ENCODE measurements around the gene LRRC74A.

LRRC74A gene

DNA sequence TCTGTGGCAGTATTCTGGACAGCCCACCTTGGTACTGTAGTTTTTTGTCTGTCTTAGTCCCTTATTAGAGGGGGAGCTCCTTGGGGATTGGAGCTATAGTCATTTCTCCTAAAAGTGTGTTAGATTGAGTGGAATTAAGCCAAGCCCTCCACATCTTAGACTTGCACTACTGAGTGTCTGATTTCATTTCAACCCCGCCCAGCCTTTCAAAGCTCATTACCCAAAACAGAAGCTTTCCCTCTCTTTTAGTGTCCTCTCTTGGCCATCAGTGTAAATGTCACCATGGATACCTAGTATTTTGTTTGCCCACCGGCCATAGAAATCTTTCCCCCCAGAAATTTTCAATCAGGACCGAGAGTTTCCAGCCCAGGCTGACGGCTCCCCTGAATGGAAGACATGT is 74.5 kb downstream of the LRRC74A start:
- DNase-seq, result no peak

DNA sequence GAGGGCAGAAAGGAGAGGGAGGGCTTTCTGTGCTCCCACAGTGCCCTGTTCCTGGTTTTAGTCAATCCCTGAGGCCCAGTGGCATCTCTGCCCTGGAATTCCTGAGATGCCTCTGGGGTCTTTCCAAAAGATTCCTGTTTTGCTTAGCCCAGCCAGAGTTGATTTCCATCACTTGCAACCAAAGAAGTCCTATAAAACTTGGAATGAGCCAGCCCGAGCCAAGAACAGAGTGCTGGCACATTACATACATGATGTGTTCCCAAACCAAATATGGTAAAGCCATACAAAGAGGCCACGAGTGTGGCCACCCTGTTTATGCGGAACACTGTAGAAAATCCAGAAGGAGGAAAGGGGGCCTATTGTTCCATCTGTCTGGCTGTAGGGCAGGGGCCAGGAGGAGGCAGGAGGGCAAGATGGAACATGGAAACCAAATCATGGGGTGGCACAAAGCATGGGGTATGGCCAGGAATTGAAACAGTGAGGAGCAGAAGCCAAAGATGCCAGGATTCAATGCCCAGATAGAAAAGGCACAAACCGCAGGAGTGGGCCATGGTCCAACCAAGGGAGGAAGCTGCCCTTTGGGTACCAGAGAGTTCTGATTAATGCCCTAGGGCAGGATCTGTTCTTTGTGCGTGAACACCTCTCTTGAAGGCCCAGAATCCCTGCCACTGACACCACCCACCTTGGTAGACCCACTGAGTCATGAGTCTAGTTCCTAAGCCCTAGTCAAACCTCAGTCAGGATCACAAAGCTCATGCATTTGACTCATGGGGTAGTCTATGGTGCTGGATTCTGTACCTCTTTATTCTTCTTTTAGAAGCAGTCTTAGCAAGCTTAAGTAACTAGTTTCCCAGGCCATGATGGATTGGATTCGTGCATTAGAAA is 75.2 kb downstream of the LRRC74A start:
- DNase-seq, result no peak

DNA sequence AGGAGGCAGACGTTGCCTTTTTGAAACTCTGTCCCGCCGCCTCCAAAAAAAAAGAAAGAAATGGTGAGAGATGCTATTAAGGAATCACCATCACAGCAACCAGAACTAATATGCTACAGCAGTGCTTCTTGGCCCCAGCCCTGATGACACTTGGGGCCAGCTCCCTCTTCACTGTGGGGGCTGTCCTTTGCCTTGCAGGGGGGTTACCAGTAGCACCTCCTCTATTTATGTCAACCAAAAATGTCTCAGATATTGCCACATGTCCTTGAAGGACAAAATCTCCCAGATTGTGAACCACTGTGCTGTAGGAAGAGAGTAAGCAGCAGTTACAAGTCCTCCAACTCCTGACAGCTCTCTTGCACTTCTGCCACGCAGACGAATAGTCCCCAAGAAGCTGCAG is 76.4 kb downstream of the LRRC74A start:
- DNase-seq, result no peak

GRCh38 chr14:76904100-76904739 is 78.0 kb downstream of the LRRC74A start:
- DNase-seq, result no peak

GRCh38 chr14:76904740-76905569 is 78.7 kb downstream of the LRRC74A start:
- no peak for DNase-seq

GRCh38 chr14:76908834-76909233 is 82.6 kb downstream of the LRRC74A start:
- DNase-seq, result no peak

- no peak for DNase-seq
Observed at GRCh38 chr14:76909266-76909665, 83.1 kb downstream of the LRRC74A start.

DNA sequence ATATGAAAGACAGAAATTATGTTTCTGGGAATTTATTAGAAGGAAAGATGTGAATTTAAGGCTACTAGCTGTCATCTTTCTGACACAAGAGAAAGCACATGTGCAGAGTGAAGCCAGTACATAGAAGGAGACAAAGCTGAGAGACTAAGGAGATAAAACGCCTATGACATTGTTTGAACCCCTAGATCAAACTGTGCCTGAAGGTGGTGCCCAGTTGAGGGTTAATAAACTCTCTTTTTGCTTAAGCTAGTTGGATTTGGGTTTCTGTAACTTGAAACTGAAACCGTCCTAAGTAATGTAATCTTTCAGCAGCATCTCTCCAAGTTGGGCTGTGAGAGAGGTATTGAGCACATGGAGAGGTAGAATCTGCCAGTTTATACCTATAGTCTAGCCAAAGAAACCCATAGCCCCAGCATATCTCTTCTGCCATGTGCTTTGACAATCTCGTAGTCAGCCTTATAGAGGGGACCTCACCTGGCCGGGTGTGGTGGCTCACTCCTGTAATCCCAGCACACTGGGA is 84.2 kb downstream of the LRRC74A start:
- DNase-seq, result no peak

DNA sequence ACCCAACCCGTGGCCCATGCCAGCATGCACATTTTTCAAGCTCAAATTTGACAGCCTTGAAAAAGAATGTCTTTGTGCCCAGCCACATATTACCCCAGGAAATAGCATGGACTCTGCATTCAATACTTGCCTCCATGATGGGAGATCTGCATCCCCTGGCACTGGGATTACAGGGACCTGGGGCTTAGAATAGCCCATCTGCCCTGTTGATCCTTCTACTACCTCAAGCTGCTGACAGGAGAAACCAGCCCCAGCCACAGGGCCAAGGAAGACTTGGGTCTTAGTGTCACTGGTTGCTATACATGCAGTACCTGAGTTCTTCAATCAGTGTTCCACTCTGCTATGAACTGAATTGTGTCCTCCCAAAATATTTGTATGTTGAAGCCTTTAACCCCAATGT is 85.3 kb downstream of the LRRC74A start:
- no peak for DNase-seq

DNA sequence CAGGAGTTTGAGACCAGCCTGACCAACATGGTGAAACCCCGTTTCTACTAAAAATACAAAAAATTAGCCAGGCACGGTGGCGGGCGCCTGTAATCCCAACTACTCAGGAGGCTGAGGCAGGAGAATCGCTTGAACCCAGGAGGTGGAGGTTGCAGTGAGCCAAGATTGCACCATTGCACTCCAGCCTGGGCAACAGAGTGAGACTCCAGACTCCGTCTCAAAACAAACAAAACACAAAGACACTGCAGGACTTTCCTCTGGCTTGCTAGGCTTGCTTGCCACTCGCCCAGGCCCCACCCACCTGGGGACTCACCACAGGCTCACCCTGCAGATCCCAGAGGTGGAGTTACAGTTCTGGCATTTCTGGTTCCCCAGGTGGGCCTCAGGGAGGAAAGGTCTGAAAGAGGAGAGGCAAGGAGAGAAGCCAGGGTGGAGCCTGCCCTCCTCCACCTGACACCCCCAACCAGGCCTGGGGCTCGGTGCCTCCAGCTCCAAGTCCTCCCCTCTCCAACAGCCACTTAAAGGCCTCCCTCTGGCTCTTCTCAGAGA is 88.4 kb downstream of the LRRC74A start:
- DNase-seq, result peak; percentile 47

DNA sequence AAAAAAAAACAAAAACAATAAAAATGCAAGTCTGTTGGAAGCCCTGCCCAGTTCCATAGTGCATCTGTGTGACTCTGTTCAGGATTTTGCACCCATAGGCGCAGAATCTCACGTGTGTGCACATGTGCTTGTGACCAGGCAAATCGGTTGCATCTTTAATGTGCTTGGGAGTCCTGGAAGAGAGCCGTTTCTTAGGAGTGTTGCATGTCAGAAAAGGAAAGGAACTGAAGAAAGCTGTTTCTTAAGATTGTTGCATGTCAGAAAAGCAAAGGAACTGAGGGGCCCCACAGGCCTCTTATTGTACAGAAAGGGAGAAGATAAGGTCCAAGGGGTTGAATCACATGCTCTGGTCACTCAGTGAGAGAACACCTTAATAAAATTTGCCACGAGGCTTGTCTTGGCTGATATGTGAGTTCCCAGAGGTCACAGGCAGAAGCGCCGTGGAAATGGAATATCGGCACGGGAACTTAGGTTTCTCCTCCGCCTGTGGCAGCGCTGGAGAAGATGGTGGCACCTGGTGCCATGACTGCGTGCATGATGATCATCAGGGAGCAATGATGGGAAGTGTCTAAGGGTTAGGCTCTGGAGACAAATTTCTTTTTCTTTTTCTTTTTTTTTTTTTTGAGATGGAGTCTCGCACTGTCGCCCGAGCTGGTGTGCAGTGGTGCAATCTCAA is 90.0 kb downstream of the LRRC74A start:
- DNase-seq, result no peak

GRCh38 chr14:76917158-76917596 is 91.0 kb downstream of the LRRC74A start:
- peak; percentile 68 for DNase-seq

DNA sequence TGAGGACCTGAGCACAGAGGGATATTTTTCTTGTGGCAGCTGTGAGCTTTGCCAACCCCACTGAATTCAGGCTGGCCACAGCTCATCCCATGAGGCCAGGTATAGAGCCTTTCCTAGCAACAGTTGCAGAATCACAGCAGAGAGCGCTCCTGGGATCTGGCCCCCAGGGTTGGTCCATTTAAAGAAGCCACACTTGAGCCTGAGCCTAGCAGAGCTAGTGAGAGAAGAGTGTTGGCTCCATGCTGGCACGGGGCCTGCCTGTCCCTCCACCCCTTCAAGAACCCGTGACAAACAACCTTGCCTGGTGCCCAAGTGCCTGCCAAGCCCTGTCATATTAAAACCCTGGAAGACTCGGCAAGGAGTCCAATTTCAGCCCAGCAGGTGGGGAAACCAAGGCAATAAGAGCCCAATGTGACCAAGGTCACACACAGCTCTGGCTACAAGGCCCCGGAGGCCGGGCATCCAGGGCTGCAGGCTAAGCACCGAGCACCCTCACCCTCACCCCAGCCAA is 91.6 kb downstream of the LRRC74A start:
- DNase-seq, result peak; percentile 94

- peak; percentile 81 for DNase-seq
Observed at GRCh38 chr14:76918256-76918781, 92.1 kb downstream of the LRRC74A start.

GRCh38 chr14:76918782-76919394 is 92.7 kb downstream of the LRRC74A start:
- DNase-seq, result peak; percentile 67

Measured in NCI-H2107 (cell line).